ENCODE results near the gene NEK6.

DNA sequence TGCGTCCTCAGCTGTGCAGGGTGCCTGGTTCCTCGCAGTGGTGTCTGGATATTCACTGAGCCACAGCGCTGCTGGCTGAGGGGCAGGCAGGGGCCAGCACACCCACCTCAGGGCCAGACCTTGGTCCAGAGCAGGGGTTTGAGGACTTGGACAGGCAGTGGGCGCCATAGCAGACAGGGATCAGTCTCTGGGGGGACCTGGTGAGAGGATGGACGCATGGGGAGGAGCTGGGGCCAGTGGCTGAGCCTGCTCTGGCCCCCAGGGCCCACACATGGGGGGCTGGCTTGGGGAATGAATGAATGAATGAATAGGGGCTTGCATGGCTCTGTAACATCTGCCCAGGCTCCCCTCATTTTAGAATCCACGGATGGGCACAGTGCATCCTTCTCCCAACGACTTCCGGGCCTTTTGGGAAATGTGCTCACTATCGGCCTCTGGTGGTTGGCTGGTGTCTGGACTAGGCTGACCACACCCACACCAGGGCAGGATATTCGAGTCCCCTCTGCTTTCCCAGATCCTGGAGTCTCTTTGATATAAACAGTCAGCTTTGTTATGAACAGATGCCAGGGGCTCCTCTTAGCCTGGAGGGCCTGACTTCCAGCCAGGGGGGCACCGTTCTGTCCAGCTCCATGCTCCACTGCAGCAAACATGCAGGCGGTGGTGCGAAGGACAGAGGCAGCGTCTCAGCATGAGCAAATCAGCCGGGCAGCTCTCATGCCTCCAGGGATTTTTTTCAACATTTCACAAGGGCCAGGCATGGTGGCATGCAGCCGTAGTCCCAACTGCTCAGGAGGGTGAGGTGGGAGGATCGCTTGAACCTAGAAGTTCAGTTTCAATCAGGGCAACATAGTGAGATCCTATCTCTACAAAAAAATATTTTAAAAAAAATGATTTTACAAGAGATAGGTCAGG is 62.6 kb downstream of the NEK6 start:
- TF ChIP-seq CTCF (IDR thresholded peaks at IDR 0.05) (peak; percentile 92), ZFX (IDR thresholded peaks at IDR 0.05; ENCODE audit: borderline replicate concordance) (no peak)

Measured in 22Rv1 (cell line).